SK-N-MC (cell line): ENCODE data around the gene HOXB1.

Experiments used
- EZH2 ChIP-seq: fragments of 200-600 bp; sonication (generic); IDR thresholded peaks from one replicate; pipeline ENCODE4 v1.6.1; 2017; ENCODE audit warnings: antibody characterized with exemption
- FOXP2 ChIP-seq: optimal IDR thresholded peaks from 2 replicates; pipeline ENCODE3; 2011; ENCODE audit warnings: mild to moderate bottlenecking, moderate library complexity; ENCODE audit not compliant: insufficient read depth; ENCODE audit errors: extremely low read length, control extremely low read depth
- POLR2AphosphoS5 ChIP-seq: IDR thresholded peaks from 2 replicates; pipeline ENCODE4 v1.6.1; 2012; ENCODE audit warnings: mild to moderate bottlenecking, low read depth, low read length, borderline replicate concordance

DNA sequence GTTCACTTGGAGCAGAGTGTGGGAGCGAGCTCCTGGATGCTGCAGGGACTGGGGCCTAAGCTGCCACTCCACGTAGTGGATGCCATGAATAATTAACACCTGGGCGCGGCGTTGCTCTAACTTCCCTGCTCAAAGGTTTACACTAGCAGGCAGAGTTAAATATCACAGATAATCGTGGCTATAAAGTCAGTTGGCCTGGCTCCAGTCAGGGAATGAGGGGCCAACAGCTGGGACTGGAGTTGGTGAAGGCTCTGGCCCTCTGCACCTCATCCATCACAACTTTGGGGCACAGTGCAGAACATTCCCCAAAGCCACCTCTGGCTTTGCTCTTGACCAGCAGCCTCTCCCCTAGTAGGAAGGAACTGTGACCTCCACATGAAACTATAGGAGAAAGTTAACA, 36.4 kb upstream of the HOXB1 start:
- no peak for TF ChIP-seq EZH2
- no peak for TF ChIP-seq POLR2AphosphoS5
- TF ChIP-seq FOXP2 = no peak
